Activated CD4-positive, alpha-beta T cell treated with anti-CD3 and anti-CD28 coated beads, Interleukin-2, Interleukin-4, amounts not matched to agents 100 ng/mL and 50 ng/mL, durations not matched to agents 16 hours and 8 hours (primary cell): Measurements from ENCODE around the gene TXNDC5.

Experiments used
- DNase-seq: peaks from one replicate; pipeline ENCODE4 v3.0.0-alpha.2; 2020; ENCODE audit warnings: low spot score

TXNDC5 gene

DNA sequence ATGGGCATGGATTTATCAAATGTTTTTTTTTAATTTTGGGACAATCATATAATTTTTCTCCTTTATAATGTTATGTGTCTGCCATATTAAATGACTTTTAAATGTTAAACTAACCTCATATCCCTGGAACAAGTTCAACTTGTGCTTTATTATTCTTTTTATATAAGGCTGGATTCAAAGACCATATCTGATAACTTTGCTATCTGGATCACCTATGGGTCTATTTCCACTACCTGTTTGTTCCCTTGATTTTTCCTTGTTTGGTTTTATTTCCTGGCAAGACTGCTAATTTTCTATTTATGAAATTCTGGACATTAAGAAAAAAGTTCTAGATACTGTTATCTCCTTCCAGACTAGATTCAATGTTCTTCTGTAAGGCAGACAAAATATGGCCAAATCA is 58.8 kb downstream of the TXNDC5 start:
- DNase-seq, result no peak

DNA sequence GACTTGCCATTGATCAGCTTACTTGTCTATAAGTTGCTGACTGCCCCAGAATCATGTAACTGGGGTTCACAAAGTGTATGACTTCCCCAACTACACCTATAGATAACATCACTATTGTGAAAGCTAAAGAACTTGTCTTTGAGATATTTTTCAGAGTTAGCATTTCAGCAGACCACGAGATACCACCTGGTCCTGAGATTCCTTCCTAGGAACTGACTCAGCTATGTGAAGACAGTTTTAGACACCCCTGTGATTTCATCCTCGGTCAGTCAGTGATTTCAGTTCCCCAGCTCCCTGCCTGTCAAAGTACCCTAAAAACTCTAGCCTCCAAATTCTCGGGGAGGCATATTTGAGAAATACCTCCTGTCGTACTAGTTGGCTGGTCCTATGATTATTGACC is 62.4 kb downstream of the TXNDC5 start:
- no peak for DNase-seq

DNA sequence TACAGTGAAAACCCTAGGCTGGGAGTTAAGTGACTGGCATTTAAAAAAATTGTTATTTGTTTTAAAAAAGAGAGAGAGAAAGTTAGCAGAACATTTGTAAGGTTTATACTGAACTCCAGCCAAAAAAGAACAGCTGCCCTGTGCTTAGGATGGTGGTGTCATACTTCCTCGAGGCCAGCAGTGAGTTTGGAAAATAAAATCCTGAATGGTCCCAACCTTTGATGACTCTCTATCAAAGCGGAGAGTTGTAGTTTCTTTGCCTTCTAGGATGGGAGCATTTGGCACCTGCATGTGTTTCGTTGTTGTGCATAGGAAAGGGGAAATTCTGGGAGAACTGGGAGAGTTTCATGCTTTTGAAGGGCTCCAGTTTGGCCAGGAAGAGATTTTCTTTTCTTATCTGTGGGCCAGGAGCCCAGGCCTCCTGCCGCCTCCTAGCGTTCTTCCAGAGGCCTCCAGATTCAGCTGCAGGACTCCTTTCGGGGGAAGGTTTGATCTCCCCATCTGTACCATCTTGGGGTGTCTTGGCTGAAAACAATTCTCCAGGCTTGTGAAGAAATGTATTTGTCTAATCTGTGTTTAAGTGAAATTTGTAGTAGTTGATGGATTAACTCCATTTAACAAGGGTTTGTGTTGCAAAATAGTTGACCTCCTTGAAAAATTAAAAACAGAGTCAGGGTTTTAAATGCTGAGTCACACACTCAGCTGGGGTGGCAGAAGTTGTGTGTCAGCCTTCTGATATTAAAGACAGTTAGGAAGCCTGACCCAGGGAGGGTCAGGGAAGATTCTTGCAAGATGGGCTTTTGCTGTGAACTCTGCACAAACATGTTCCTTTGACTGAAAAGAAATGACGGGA is 63.4 kb downstream of the TXNDC5 start:
- no peak for DNase-seq

DNA sequence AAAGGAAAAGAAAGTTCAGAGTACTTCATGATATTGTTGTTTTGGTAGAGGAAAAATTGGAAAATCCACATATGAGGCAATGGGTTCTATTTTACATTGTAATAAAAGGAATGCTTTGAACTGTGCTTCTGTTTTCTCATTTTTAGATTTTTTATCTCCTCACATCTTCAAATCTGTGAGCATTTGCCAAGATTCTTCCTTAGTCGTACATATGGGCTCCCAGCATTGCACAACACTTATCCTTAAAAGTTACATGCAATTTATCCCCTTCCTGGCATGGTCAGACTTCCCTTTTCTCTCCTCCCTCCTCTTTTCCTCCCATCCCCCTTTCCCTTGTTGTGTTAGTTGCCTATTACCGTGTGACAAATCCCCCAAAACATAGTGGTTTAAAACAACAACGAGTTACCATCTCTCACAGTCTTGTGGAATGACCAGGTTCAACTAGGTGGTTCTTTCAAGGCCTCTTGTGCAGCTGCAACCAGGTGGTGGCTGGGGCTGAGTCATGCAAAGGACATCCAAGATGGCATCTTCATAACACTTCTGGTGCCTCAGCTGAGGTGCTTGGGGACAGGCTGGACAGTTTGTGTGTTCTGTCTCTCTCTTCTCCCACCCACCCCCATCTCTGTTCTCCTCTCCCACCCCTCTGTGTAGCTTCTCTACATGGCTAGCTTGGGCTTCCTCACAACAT is 68.7 kb downstream of the TXNDC5 start:
- no peak for DNase-seq

DNA sequence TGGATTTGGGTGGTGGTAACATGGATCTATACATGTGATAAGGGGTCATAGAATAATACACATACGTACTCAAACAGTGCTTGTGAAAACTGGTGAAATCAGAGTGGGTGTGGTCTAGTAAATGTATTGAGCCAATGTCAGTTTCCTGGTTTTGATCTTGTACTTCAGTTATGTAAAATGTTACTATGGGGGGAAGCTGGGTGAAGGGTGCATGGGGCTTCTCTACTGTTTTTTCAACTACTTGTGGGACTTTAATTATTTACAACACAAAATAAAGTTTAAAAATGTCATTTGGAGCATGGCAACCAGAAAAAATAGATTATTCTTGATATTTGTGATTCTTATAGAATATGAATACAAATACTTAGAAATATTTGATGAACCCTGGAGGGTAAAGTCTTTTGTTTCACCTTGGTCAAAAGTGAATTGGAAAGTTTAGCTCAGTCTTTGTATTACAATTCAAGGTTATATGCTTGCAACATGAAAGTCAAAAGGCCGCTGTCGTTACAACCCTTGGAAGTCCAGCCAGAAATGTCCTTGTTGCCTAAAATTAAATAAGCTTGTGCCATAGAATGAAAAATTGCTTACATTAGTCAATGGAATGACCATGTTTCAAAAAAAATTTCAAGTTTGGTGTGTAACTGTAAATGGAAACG is 74.1 kb downstream of the TXNDC5 start:
- DNase-seq, result no peak

DNA sequence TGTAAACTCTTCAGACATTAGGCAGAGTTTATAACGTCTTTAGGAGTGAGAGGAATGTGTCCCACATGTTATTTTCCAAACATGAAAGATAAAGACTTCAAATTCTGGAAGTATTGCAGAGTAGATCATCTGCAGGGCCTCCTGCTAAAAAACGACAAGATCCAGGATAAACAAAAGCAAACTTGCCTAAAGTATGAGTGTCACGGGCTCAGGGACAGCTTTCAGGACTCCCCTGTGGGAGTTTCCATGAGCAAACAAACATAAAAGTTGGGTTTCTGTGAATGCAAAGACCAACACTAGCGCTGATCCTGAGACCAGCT is 76.9 kb downstream of the TXNDC5 start:
- no peak for DNase-seq

DNA sequence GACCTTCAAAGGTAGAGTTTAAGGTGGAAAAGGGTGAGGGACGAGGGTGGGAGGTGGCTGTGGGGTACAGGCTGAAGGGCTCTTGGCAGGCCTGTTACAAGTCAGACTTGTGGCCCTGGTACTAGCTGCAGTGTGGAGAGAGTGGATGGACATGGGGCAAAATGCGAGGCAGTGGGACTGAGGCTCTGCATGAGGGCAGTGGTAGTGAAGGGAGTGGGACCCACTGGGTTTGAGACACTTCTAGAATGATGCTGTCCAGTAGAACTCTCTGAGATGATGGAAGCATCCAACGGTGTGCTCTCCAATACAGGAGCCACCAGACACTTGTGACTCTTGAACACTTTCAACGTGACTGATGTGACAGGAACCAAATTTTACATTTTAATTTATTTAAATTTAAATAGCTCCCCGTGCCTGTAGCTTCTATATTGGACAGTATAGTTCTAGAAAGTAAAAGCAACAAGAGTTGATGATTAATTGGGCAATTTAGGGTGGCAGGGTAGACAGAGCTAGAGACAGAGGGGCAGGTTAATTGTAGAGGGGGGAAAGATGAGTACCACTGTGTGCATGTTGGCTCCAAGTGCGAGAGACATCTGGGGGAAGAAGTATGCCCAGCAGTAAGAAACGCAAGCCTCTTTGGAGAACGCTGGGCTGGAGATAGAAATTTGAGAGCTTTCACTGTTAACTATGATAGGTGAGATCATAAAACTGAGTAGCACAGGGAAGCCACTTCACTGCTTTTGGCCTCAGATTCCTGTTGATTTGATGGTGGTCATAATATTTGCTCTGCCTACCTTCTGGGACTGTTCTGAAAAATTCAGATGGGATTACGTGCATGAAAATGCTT is 77.5 kb downstream of the TXNDC5 start:
- DNase-seq, result no peak
